DMS79 (cell line): Measurements from ENCODE around the gene ARHGAP6.

Source experiments
- DNase-seq: peaks from one replicate; lab custom pipeline; 2025; lab: John Stamatoyannopoulos, UW

The ARHGAP6 gene

DNA sequence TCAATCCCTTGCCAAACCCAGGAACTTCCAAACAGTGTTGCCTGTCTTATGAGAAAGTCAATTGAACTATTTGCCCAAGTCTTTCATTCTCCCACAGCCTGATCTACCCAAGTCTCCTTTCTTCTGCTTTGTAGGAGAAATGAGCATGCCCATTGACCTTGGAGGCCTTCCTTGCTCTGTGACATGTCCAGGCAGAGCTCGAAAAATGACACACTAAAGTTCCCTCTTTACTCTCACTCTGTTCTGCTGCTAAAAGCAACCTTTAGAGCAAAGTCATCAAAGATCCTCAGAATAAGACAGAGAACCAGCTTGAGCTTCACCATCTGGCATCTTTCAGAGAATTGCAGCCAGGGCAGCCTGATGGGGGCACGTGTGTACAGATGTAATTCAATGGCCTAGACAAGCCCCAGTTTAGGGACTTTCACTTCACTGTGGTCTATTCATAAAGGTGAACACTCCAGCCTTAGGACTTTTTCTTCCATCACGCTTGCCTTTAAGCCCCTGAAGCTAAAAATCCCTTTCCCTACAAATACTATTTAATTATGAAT lies 236.1 kb downstream of the ARHGAP6 start:
- no peak for DNase-seq

DNA sequence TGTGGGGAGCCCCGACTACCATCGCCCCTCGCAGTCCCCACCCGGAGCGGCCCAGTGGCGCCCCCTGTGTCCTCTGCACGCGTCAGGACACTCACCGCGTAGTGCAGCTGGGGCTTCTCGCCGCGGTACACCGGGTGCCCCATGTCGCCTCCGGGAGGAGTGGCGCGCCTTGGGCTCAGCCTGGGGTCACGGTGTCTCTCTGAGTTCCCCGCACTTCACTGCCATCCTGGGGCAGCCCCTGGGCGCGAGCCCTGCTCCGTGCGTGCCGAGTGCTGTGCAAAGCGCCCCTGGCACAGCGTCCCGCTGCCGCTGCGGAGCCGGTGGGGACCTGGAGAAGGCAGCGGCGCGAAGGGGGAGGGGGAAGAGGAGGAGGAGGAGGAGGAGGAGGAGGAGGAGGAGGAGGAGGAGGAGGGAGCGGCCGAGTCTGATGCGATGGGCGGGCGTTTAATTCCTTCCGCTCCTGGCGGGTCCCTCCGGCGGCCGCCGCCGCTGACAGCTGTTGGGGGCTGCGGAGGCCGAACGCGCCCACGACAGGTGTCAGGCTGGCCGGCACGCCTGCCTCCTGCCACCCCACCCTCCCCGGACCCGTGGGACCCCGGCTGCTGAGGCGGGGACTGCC lies 238.2 kb downstream of the ARHGAP6 start:
- no peak for DNase-seq

DNA sequence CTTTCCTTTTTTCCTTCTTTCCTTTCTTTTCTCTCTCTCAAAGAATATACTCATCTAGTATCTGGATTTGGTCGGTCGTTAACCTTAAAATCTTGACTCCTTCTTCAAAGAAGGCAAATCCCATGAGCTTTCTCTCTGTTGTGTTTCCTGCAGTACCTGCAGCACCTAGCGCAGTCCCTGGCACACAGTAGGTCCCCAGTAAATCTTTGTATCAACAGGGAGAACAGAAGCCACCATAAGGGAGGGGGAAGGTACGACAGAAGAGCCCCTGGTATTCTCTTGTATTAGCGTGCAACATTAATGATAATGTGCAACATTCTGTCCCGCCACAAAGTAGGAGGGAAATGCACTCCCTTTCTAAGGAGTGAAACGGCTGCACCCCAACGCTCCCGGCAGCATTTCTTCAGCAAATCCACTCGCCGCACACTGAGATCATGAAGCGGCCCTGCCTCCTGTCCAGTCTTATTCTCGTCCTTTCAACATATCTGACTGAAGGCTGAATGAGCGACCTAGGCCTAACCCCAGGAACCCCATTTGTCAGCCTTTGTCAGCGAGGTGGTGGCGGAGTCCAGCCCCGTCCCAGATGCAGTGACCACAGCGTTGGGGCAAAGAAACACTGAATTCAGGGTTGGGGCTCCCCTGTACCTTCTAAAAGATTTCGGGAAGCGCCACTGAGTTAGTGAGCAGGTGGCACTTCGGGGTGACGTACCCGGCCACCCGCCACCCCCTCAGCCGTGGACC lies 238.8 kb downstream of the ARHGAP6 start:
- no peak for DNase-seq

DNA sequence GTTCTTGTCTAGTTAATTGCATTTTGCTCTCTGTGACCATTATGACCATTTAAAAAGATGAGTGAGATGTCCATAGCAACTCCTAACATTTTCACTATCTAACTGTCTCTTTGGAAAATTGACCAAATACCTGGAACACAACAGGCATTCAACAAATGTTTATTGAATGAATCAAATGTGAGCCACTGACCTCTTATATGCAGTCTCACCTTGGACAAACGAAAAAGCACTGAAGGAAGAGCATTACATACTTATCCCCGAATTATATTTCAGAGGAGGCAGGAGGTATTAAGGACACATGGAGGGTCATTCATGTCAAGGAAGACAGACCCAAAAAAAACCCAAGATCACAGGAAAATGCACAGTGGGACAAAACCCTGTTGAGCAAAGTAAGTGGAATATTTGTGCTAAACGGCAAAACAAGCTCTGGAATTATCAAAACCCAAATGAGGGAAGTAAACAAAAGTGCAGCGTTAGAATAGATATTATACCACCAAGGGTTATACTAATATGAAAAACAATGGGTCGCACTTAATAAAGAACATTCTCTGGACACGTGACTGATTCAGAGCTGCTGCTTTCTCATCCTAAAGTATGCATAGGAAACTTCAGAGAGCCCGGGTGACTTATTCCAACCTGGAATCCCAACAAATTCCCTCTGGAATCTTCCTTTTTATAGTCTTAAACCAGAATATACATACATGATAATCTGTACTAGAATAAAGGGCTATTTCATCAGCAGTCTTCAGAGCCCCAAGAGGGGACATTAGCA lies 240.6 kb downstream of the ARHGAP6 start:
- no peak for DNase-seq

DNA sequence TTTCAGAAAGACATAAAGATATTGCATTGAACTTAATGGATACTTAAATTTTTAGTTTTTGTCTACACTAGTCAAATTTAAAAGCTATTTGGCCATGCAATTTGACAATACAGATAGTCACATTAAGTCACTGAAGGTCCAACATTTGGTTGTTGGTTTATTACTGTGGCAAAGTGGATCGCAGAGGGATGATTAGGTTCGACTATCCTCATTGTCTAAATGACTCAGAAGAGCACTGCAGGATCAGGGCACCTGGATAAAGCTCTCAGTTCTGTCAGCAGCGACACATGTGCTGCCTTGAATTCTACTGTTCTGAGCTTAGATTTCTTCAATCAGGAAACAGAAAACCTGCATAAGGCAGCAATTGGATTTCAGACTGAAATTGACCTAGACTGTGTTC lies 241.8 kb downstream of the ARHGAP6 start:
- DNase-seq: no peak

DNA sequence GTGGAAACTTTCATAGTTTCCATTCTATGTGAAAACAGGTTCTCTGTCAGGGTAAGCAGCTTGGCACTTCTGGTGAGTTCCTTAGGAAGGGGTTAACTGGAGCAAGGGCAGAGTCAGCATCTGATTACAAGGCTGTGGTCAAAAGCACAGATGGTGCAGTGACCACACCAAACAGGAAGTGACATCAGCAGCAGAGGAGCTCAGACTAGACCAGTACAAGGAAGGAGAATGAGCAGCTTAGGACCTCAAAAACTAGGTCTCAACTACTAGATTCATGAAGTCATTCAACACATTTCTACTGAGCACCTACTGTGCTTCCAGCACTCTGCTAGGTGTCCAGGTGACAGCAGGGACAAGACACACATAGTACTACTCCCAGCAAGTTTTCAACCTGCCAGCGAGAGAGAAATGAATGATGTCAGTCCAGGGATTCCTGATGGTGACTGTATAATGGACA lies 242.3 kb downstream of the ARHGAP6 start:
- no peak for DNase-seq

DNA sequence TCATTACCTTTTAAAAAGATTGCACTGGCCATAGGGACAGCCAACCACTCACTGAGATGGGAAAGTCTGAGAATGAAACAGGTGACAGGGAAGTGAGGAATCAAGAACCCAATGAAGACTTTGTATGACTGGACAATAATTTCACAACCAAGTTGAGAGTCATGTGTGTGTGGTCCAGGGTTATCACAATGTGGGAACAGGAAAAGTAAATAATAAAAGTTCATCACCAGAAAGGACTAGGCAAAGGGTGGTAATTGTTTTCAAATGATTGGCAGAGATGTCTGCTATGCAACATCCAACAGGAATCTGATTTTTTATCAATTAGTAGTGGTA lies 243.2 kb downstream of the ARHGAP6 start:
- DNase-seq: no peak

DNA sequence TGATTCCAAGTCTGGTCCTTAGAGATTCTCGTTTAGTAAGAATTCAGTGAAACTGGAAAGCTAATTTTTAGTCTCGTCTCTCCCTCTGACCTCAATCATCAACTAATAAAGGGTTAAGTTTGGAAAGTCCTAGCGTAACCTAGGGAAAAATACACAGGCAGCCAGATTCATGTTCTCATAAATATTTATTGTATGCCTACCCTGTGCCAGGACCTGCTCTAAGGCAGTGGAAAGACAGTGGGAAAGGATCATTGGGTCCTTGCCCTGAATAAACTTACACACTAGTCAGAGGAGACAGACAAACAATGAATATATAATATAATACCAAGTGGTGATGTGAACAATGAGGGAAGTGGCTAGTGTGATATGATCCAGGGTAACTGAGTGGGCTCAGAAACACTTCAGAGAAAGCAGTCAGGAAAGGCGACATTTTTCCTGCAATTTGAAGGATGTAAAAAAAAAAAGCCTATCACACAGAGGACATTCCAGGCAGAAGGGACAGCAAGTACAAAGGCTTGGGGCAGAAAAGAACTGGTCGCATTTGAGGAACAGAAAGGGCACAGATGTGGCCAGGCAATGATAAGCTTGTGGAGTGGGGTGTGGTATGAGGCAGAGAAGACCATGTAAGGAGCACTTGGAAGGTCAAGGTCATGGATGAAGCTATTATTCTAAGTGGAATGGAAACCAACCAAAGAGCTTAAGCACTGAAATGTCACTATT lies 243.8 kb downstream of the ARHGAP6 start:
- DNase-seq: no peak

DNA sequence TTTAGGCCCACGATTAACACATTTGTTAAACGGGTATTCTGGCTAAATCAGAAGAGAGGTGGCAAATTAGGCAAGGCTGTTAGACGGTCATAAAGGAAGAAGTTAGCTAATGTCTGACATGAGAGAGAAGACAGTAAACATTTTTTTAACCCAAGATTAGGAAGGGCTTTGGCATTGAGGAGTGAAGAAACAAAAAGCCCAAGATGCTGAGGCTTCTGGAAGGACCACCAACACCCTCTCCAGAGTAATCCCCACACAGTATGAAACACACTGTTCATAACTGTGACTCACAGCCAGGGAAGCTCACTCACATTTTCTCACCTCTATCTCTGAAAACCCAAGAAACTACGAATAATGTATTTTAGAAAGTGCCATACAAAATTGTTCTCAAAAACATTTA lies 244.9 kb downstream of the ARHGAP6 start:
- no peak for DNase-seq

DNA sequence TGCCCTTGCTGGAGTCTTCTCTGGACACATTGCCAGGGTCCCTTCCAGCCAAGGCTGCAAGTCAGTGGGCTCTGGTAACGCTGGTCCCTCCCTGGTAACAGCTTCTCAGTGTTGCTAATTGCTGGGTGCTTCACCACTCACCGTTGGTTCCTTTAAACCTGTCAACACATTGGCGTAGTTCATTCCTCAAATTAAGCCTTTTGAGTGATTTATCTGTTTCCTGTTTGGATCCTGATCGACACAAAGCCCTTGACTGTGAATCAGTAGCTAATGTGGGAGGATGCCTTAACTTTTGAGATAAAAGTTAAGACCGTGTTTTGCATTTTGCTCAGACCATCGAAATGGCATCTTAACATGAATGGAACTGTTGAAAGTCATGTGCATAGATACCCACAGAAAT lies 246.6 kb downstream of the ARHGAP6 start:
- no peak for DNase-seq

DNA sequence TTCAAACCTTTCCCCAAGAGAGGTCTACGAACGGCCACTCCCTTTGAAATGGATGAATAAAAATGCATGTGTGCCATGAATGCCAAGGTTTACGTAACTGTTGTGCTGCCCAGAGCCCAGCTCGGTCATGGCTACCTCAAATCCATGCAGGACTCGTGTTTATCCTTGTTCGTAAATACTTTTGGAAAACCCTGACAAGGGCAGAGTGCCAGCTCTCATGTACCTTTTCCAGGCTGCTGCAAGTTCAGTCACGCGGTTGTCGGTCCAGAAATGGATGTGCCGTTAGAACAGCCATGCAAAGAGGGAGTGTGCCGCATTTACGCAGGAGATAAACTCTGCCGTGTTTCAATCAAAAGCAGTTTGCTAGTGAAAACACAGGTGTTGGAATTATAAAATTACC lies 249.1 kb downstream of the ARHGAP6 start:
- no peak for DNase-seq

DNA sequence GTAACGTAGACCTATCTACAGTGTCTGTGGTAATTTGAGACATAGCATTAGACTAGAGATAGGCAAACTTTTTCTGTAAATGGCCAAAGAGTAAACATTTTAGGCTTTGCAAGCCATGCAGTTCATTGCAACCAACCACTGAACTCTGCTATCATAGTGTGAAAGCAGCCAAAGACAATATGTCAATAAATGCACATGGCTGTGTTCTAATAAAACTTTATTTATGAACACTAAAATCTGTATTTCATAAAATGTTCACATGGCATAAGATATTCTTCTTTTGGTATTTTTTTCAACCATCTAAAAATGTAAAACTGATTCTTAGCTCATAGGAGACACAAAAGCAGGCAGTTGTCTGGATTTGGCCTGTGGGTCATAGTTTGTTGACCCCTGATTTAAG lies 251.6 kb downstream of the ARHGAP6 start:
- DNase-seq: no peak

DNA sequence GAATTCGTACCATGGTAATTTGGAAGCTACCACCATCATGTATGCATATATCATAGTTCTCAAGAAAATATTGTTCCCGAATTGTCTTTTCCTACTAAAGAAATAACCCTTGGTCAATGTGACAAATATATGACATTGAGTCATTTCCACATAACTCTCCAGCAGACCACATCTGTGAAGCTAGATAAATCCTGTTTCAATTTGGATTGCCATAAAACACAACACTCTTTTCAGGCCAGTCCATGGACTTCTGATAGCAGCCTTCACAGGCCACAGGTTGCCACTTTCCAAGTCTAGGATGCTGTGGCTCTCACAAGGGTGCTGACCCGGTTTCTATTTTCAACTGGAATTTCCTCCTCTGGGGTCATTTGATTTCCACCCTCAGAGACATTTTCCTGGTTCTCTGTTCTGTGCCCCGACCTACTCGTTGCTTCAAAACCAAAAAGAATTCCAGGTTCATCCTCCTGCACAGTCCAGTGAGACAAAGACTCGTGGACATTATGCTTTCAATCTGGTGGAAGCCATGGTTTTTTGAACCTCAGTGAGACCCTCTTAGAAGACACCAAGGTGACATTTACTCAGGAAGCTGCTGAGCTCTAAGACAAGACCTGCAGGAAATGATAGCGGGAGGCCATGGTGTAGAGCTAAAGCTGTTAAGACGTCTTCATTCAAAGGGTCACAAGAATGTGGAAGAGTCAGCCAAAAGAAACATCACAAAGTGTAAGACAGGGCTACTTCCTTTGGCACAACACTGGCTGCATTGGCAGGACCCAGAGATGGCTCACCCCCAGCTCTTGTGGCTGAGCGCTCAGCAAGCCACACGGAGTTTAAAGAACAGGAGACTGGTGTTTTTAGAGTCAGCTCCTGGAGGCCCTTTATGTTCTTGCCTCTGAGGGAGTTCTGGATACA lies 252.8 kb downstream of the ARHGAP6 start:
- no peak for DNase-seq

DNA sequence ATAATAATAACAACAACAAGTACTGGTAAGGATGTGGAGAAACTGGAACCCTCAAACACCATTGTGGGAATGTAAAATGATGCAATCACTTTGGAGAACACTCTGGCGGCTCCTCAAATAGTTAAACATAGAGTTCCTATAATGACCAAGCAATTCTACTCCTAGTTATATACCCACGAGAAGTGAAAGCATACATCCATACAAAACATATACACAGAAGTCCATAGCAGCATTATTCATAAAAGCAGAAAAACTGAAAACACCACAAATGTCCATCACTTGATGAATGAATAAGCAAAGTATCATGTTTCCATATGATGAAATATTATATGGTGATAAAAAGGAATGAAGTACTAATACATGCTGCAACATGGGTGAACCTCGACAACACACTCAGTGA lies 255.8 kb downstream of the ARHGAP6 start:
- no peak for DNase-seq

DNA sequence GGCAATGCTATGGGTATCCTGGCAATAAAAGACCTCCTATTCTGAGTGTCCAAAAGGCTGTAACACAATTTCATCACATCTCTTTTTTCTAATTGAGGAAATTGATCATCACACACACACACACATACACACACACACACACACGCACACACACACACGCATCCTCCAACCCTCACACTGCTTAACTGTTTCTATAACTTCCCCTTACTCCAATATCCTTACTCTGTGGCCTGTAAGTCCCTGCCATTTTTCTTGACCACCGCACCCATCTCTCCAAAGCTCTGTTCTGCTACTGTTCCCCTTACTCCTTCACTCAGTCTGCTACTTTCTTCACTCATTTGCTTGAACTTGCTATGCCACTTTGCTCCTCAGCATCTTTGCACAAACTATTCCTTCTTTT lies 256.9 kb downstream of the ARHGAP6 start:
- DNase-seq: no peak

DNA sequence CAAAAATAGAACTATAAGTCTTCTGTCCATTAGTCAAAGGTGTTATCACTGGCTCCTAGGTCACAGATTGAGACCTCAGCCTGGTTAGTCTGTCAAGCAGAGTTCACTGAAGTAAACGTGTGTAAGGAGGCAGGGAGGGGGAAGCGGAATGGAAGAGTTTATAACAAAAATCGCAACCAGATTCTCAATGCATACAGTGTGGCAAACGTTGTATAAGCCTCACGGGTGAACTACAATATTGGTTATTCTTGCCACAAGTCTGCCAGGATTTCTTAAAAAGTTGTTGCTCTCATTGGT lies 257.7 kb downstream of the ARHGAP6 start:
- no peak for DNase-seq

DNA sequence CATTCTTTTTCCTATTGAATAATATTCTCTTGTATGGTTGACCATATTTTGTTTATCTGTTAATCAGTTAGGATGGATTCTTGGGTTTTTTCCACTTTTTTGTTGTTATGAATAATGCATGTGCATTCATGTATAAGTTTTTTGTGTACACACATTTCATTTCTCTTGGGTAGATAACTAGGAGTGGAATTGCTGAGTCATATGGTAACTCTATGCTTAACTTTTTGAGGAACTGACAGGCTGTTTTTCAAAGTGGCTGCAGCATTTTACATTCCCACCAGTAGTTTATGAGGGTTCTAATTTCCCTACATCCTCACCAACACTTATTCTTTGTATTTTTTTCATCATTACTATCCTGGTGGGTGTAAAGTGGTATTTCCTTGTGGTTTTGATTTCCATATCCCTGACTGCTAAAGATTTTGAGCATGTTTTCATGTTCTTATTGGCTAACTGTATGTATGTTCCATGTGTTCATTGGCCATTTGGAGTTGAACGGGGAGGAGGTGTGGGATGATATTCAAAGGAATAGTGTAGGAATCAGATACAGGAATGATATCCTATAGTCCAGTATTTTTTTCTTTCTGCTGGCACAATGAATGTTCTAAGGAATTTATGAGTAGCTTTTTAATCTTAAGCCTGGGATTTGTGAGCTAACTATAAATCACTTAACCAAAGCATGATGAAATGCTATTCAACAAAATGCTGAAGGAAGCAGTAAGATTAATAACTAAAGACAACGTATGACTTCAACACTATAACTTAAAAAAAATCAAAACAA lies 258.2 kb downstream of the ARHGAP6 start:
- no peak for DNase-seq

DNA sequence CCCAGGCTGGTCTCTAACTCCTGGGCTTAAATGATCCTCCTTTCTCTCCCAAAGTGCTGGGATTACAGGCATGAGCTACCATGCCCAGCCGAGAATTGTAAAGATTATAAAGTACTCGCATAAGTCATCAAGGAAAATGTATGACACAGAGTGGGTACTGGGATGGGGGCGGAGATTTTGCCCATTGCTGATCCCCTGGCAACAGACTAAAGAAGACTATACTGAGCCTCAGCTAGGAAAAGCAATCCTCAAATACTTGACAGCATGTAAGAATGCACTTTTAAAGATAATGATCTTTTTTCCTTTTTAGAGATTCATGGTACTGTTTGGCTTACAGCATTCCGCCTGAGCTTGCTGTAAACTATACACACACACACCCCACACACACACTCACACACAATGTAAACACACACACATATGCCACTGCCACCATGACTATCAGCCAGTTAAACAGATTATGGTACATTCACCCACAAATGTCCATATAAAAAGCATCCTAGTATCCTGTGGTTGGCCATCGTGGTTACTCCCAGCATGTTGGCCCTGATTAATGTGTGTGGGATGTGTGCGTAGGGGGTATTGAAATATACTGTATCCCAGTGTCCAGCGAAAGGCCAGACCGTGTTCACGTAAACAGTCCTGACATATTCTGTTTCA lies 259.5 kb downstream of the ARHGAP6 start:
- DNase-seq: no peak

DNA sequence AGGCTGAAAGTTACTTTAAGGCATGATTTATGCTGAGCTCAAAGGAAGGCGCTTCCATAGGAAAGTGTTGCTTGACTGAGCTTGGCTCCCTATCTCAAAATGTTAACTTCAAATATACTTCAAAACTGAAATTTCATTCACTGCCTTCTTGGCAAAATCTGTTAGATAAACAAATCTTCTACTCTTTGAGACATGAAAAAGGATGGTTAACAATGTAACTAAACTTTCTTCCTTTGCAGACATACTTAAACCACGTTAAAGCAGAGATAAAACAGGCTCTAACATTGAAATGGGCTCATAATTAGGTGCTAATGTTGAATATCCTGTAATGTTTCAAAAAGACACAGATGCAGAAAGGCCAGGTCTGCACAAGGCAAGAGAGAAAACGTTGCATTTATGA lies 262.1 kb downstream of the ARHGAP6 start:
- no peak for DNase-seq

DNA sequence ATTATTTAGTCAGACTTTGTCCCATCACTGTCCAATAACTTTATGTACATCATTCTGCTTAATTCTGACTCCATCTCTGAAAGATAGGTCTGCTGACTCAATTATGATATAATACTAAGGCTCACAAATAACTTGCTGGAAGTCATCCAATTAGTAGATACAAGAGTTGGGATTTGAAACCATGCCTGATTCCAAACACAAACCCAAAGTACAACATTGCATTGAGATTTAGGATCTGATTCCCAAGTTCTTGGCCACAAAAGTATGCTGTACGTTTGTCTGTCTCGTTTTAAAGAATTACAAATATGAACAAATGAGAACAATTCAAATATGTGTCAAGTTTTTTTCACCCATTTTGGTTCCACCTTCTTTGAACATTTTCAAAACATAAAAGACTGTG lies 263.8 kb downstream of the ARHGAP6 start:
- no peak for DNase-seq
